GM06990 (cell line): ENCODE measurements around the gene CDX1.

Source experiments
- DNase-seq: peaks from one replicate; pipeline ENCODE4 v3.0.0-alpha.2; 2011; ENCODE audit not compliant: insufficient read length; ENCODE audit errors: extremely low read depth
- H3K27me3 ChIP-seq: replicated peaks from 2 replicates; pipeline ENCODE4 v1.6.0; 2011; ENCODE audit warnings: low read length; ENCODE audit not compliant: control insufficient read depth, insufficient read depth
- H3K36me3 ChIP-seq: 2 replicates; pipeline ENCODE4 v1.5.1; 2011; ENCODE audit warnings: low read length; ENCODE audit not compliant: control insufficient read depth, insufficient read depth
- H3K4me3 ChIP-seq: replicated peaks from 2 replicates; pipeline ENCODE4 v1.5.1; 2011; ENCODE audit warnings: low read depth, mild to moderate bottlenecking, control low read depth, low read length
- CTCF ChIP-seq: IDR thresholded peaks from 2 replicates; pipeline ENCODE4 v1.5.1; 2011; ENCODE audit warnings: low read length, control low read depth, mild to moderate bottlenecking, inconsistent platforms; ENCODE audit not compliant: insufficient read depth, poor library complexity, severe bottlenecking

CDX1 gene

GRCh38 chr5:150124111-150124557, 42.4 kb upstream of the CDX1 start:
- Histone ChIP-seq H3K27me3 (no peaks in the 10 kb centered on the region), H3K4me3 (no peak overlapping the region), H3K36me3 (no peaks in the 10 kb centered on the region)
- DNase-seq: no peak
- no peak for TF ChIP-seq CTCF

- Histone ChIP-seq H3K4me3 (no peak overlapping the region), H3K36me3 (no peaks in the 10 kb centered on the region), H3K27me3 (no peaks in the 10 kb centered on the region)
- TF ChIP-seq CTCF: no peak
- no peak for DNase-seq
These were observed 42.0 kb upstream of the CDX1 start for GRCh38 chr5:150124596-150124995.

GRCh38 chr5:150125334-150125733, 41.2 kb upstream of the CDX1 start:
- Histone ChIP-seq H3K36me3 (no peaks in the 10 kb centered on the region), H3K4me3 (no peak overlapping the region), H3K27me3 (no peaks in the 10 kb centered on the region)
- TF ChIP-seq CTCF: no peak
- no peak for DNase-seq

- no peak for TF ChIP-seq CTCF
- H3K36me3 ChIP-seq: no peaks in the 10 kb centered on the region
- no peak for DNase-seq
These were observed 40.2 kb upstream of the CDX1 start for GRCh38 chr5:150126199-150126920.

GRCh38 chr5:150126921-150127265, 39.7 kb upstream of the CDX1 start:
- no peaks in the 10 kb centered on the region for H3K27me3 ChIP-seq
- H3K36me3 ChIP-seq: no peaks in the 10 kb centered on the region
- H3K4me3 ChIP-seq: no peak overlapping the region
- TF ChIP-seq CTCF: no peak
- no peak for DNase-seq

More at GRCh38 chr5:150126199-150126920, 40.2 kb upstream of the CDX1 start:
- H3K4me3 ChIP-seq: no peak overlapping the region
- no peaks in the 10 kb centered on the region for H3K27me3 ChIP-seq

- DNase-seq: no peak
- H3K27me3 ChIP-seq: no peaks in the 10 kb centered on the region; the same call in 1 of the 2 replicates
- no peaks in the 10 kb centered on the region for H3K36me3 ChIP-seq
- no peak overlapping the region for H3K4me3 ChIP-seq
- TF ChIP-seq CTCF: no peak
These were observed 37.1 kb upstream of the CDX1 start for GRCh38 chr5:150129454-150129812.
